ENCODE measurements around the gene STOX1.

DNA sequence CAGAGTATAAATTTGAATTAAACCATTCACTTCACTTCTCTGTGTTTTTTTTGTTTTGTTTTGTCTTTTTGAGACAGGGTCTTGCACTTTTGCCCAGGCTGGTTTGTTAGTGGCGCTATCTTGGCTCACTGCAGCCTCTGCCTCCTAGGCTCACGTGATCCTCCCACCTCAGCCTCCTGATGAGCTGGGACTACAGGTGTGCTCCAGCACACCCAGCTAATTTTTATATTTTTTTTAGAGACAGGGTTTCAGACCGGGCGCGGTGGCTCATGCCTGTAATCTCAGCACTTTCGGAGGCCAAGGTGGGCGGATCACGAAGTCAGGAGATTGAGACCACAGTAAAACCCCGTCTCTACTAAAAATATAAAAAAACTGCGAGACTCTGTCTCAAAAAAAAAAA, 36.9 kb upstream of the STOX1 start:
- TF ChIP-seq, protein P1, sequence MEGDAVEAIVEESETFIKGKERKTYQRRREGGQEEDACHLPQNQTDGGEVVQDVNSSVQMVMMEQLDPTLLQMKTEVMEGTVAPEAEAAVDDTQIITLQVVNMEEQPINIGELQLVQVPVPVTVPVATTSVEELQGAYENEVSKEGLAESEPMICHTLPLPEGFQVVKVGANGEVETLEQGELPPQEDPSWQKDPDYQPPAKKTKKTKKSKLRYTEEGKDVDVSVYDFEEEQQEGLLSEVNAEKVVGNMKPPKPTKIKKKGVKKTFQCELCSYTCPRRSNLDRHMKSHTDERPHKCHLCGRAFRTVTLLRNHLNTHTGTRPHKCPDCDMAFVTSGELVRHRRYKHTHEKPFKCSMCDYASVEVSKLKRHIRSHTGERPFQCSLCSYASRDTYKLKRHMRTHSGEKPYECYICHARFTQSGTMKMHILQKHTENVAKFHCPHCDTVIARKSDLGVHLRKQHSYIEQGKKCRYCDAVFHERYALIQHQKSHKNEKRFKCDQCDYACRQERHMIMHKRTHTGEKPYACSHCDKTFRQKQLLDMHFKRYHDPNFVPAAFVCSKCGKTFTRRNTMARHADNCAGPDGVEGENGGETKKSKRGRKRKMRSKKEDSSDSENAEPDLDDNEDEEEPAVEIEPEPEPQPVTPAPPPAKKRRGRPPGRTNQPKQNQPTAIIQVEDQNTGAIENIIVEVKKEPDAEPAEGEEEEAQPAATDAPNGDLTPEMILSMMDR (conservative IDR thresholded peaks at IDR 0.05; ENCODE audit: low read depth, low read length) = no peak
- no peak for TF ChIP-seq EZH2 (IDR thresholded peaks at IDR 0.05; ENCODE audit: low read length, unreplicated experiment)

Data from PC-3 (cell line).